Mucosa of stomach (tissue), 1 donor: ENCODE measurements around the gene TNFRSF21.
"Not testable (repeated sequence)": the region's sequence is repeated elsewhere in the genome, so short reads cannot be mapped to it uniquely, and the experiment has no call there.

Experiments
- H3K27me3 ChIP-seq: one replicate; pipeline ENCODE4 v1.7.0; 2013; ENCODE audit warnings: mild to moderate bottlenecking, low read length; ENCODE audit not compliant: control insufficient read depth, insufficient read depth
- H3K36me3 ChIP-seq: one replicate; pipeline ENCODE4 v1.7.0; 2013; ENCODE audit warnings: low read length; ENCODE audit not compliant: control insufficient read depth, insufficient read depth
- H3K4me1 ChIP-seq: one replicate; pipeline ENCODE4 v1.7.0; 2013; ENCODE audit warnings: mild to moderate bottlenecking, low read length; ENCODE audit not compliant: control insufficient read depth, insufficient read depth
- H3K4me3 ChIP-seq: one replicate; pipeline ENCODE4 v1.7.0; 2013; ENCODE audit warnings: low read length
- H3K9ac ChIP-seq: one replicate; pipeline ENCODE4 v1.7.0; 2013; ENCODE audit warnings: mild to moderate bottlenecking, low read length, moderate library complexity
- H3K9me3 ChIP-seq: one replicate; pipeline ENCODE4 v1.7.0; 2013; ENCODE audit warnings: mild to moderate bottlenecking, low read length, moderate library complexity; ENCODE audit not compliant: control insufficient read depth
- donor health status: Pancreatic carcinoma.

Gene TNFRSF21

GRCh38 chr6:47344022-47344421 lies 34.3 kb upstream of the TNFRSF21 start:
- Histone ChIP-seq H3K9ac (no peak overlapping the region), H3K9me3 (no peaks in the 10 kb centered on the region), H3K4me3 (no peak overlapping the region), H3K4me1 (peaks cover 16% of the 10 kb centered on the region), H3K27me3 (no peaks in the 10 kb centered on the region), H3K36me3 (no peaks in the 10 kb centered on the region)

- Histone ChIP-seq H3K4me3 (no peak overlapping the region), H3K9ac (no peak overlapping the region), H3K4me1 (peaks cover 16% of the 10 kb centered on the region), H3K36me3 (no peaks in the 10 kb centered on the region), H3K9me3 (no peaks in the 10 kb centered on the region), H3K27me3 (no peaks in the 10 kb centered on the region)
These were observed 33.9 kb upstream of the TNFRSF21 start for GRCh38 chr6:47343600-47343999.

- Histone ChIP-seq H3K9me3 (no peaks in the 10 kb centered on the region), H3K27me3 (no peaks in the 10 kb centered on the region)
These were observed 33.1 kb upstream of the TNFRSF21 start for GRCh38 chr6:47342824-47343223.

GRCh38 chr6:47337519-47337918 lies 27.8 kb upstream of the TNFRSF21 start:
- Histone ChIP-seq H3K36me3 (no peaks in the 10 kb centered on the region), H3K4me3 (no peak overlapping the region), H3K9ac (no peak overlapping the region), H3K27me3 (no peaks in the 10 kb centered on the region), H3K4me1 (no peaks in the 10 kb centered on the region), H3K9me3 (no peaks in the 10 kb centered on the region)

More at GRCh38 chr6:47342824-47343223, 33.1 kb upstream of the TNFRSF21 start:
- Histone ChIP-seq H3K36me3 (no peaks in the 10 kb centered on the region), H3K4me3 (no peak overlapping the region), H3K4me1 (peaks cover 16% of the 10 kb centered on the region), H3K9ac (no peak overlapping the region)

- Histone ChIP-seq H3K9ac (no peak overlapping the region), H3K27me3 (no peaks in the 10 kb centered on the region), H3K9me3 (no peaks in the 10 kb centered on the region), H3K4me3 (no peak overlapping the region), H3K4me1 (no peaks in the 10 kb centered on the region), H3K36me3 (no peaks in the 10 kb centered on the region)
These were observed 26.6 kb upstream of the TNFRSF21 start for GRCh38 chr6:47336334-47336733.

GRCh38 chr6:47335466-47335865 lies 25.8 kb upstream of the TNFRSF21 start:
- Histone ChIP-seq H3K9ac (no peak overlapping the region), H3K36me3 (no peaks in the 10 kb centered on the region), H3K9me3 (no peaks in the 10 kb centered on the region), H3K27me3 (no peaks in the 10 kb centered on the region), H3K4me1 (no peaks in the 10 kb centered on the region), H3K4me3 (no peak overlapping the region)

- no peaks in the 10 kb centered on the region for H3K4me1 ChIP-seq
- no peak overlapping the region for H3K9ac ChIP-seq
- no peaks in the 10 kb centered on the region for H3K36me3 ChIP-seq
- no peaks in the 10 kb centered on the region for H3K27me3 ChIP-seq
- H3K9me3 ChIP-seq = no peaks in the 10 kb centered on the region
- no peak overlapping the region for H3K4me3 ChIP-seq
These were observed 24.6 kb upstream of the TNFRSF21 start for GRCh38 chr6:47334334-47334733.

GRCh38 chr6:47328606-47329005 lies 18.9 kb upstream of the TNFRSF21 start:
- not testable (repeated sequence) for H3K4me1 ChIP-seq, H3K4me3 ChIP-seq, H3K9me3 ChIP-seq, H3K9ac ChIP-seq, H3K27me3 ChIP-seq, H3K36me3 ChIP-seq

- not testable (repeated sequence) for H3K9ac ChIP-seq, H3K36me3 ChIP-seq, H3K4me3 ChIP-seq, H3K27me3 ChIP-seq, H3K4me1 ChIP-seq, H3K9me3 ChIP-seq
These were observed 18.4 kb upstream of the TNFRSF21 start for GRCh38 chr6:47328139-47328538.

- H3K4me3 ChIP-seq = no peak overlapping the region
- H3K27me3 ChIP-seq = no peaks in the 10 kb centered on the region
- no peak overlapping the region for H3K9ac ChIP-seq
- H3K4me1 ChIP-seq = no peaks in the 10 kb centered on the region
- H3K36me3 ChIP-seq = no peaks in the 10 kb centered on the region
- H3K9me3 ChIP-seq = no peaks in the 10 kb centered on the region
These were observed 14.2 kb upstream of the TNFRSF21 start for GRCh38 chr6:47323887-47324286.

- H3K9ac ChIP-seq = no peak overlapping the region
- no peak overlapping the region for H3K4me3 ChIP-seq
- H3K27me3 ChIP-seq = no peaks in the 10 kb centered on the region
- no peaks in the 10 kb centered on the region for H3K4me1 ChIP-seq
- no peaks in the 10 kb centered on the region for H3K9me3 ChIP-seq
- no peaks in the 10 kb centered on the region for H3K36me3 ChIP-seq
These were observed 13.6 kb upstream of the TNFRSF21 start for GRCh38 chr6:47323321-47323720.

GRCh38 chr6:47321577-47321976 lies 11.9 kb upstream of the TNFRSF21 start:
- no peak overlapping the region for H3K4me3 ChIP-seq
- H3K4me1 ChIP-seq = no peaks in the 10 kb centered on the region
- H3K9me3 ChIP-seq = no peaks in the 10 kb centered on the region
- no peaks in the 10 kb centered on the region for H3K27me3 ChIP-seq
- no peaks in the 10 kb centered on the region for H3K36me3 ChIP-seq
- H3K9ac ChIP-seq = no peak overlapping the region

GRCh38 chr6:47319867-47320266 lies 10.2 kb upstream of the TNFRSF21 start:
- Histone ChIP-seq H3K9me3 (no peaks in the 10 kb centered on the region), H3K27me3 (no peaks in the 10 kb centered on the region), H3K4me3 (no peak overlapping the region), H3K9ac (no peak overlapping the region), H3K4me1 (no peaks in the 10 kb centered on the region), H3K36me3 (no peaks in the 10 kb centered on the region)
